Measurements from ENCODE around the gene GALK1. TPM values are rescaled to one million over a fixed set of nuclear protein-coding genes. Genes with fewer than 3 reads are reported as not detected.
A peak's percentile ranks its signal among the peaks of the same experiment; 100 is the strongest.

The GALK1 gene
- total and polyA plus RNA-seq, 9 of the 15 experiments (the other 6 are each of a cell fraction or from before 2014, with no cell fraction given): 0.45 to 51.6 (median 17.4) TPM

- no peak for TF ChIP-seq MCM2 (IDR thresholded peaks at IDR 0.05; ENCODE audit: low read depth)
- TF ChIP-seq CHD7 (IDR thresholded peaks at IDR 0.05; ENCODE audit: low read depth, low read length): no peak
- no peak for TF ChIP-seq ZNF174 (CRISPR knock-in tag; IDR thresholded peaks at IDR 0.05)
- TF ChIP-seq MEIS2 (IDR thresholded peaks at IDR 0.05; ENCODE audit: partially characterized antibody): peak; percentile 80
- no peak for TF ChIP-seq SP2 (IDR thresholded peaks at IDR 0.05; ENCODE audit: extremely low read depth, low read depth, low read length, poor library complexity, severe bottlenecking)
- 0 out of 2 replicates have a peak, but pooled peaks have one; percentile 6 for TF ChIP-seq MAFF (IDR thresholded peaks at IDR 0.05; ENCODE audit: low read length)
- no peak; the same call in 1 of the 2 replicates for TF ChIP-seq MTA3 (IDR thresholded peaks at IDR 0.05; ENCODE audit: borderline replicate concordance)
- no peak for TF ChIP-seq ELK3 (CRISPR knock-in tag; IDR thresholded peaks at IDR 0.05)
- TF ChIP-seq RNF219 (CRISPR knock-in tag; IDR thresholded peaks at IDR 0.05): no peak
- no peak for TF ChIP-seq CSDE1 (IDR thresholded peaks at IDR 0.05)
- TF ChIP-seq PML (IDR thresholded peaks at IDR 0.05; ENCODE audit: low read length): no peak; the same call in 1 of the 2 replicates
- no peak for TF ChIP-seq ZC3H4 (CRISPR knock-in tag; IDR thresholded peaks at IDR 0.05; ENCODE audit: borderline replicate concordance)
- TF ChIP-seq CCNT2 (IDR thresholded peaks at IDR 0.05; ENCODE audit: borderline replicate concordance, extremely low read depth, insufficient read length, low read depth, low read length): no peak
- TF ChIP-seq RUNX1 (IDR thresholded peaks at IDR 0.05; ENCODE audit: low read depth): no peak
Observed at GRCh38 chr17:75784473-75785015, 19.6 kb upstream of the GALK1 start, which contains the start of gene UNK (continued).

All from K562 (cell line).